Skeletal muscle cell (primary cell): ENCODE data around the gene FLG.
"Not testable (repeated sequence)": the region's sequence is repeated elsewhere in the genome, so short reads cannot be mapped to it uniquely, and the experiment has no call there.

Experiments
- DNase-seq: peaks from one replicate; pipeline ENCODE4 v3.0.0-alpha.2; 2010; ENCODE audit warnings: low read depth
- H3K4me3 ChIP-seq: 2 replicates; pipeline ENCODE4 v1.5.1; 2011; ENCODE audit warnings: low read depth, mild to moderate bottlenecking, control low read depth, low read length, moderate library complexity

The FLG gene

GRCh38 chr1:152304773-152305172 lies 20.3 kb downstream of the FLG start:
- not testable (repeated sequence) for H3K4me3 ChIP-seq, DNase-seq

GRCh38 chr1:152303139-152303872 lies 21.7 kb downstream of the FLG start:
- DNase-seq, H3K4me3 ChIP-seq: not testable (repeated sequence)

GRCh38 chr1:152256394-152256793 lies 68.6 kb downstream of the FLG start:
- H3K4me3 ChIP-seq, DNase-seq: not testable (repeated sequence)
